Measurements from ENCODE around the gene ADGRB2. TPM values are rescaled to one million over a fixed set of nuclear protein-coding genes. Genes with fewer than 3 reads are reported as not detected.

Gene ADGRB2
- total RNA-seq, 2 donors from 2014 or later = 3.0 to 10.2 TPM

DNA sequence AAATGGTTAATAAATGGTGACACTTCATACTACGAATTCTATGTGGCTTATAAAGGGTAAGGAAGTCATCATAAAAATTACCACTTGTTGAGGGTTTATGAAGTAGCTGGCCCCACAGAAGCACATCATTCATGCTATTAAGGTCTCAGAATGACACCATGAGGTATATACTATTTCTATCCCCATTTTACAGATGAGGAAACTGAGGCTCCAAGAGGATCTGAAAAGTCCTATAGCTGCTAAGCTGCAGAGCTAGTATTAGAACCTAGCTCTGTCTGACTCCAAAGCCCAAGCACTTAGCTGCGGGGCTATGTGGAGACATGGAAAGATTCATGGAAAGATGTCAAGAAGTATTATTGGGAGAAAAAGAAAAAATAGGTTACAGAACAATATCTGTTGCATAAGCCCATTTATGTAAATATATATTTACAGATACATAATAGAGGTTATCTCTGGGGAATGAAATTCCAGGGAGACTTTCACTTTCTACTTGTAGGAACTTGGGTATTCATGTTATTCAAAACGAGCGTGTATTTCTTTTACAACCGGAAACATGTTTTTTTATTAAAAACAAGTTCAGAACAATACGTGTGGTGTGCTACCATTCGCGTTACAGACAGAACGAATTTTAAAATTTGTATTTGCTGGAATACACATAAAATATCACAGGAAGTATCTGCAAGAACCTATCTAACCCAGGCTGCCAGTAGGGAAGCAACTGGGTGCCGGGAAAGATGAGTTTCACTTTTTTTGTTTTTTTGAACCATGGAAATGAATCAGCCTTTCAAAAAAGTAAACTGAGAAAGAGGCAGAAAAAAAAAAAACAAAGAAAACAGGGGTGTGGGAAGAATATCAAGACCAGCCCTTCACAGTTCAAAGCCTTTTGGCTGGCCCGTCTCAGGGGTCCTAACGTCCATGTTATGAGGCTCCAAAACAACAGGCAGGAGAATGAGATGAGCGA, 38.3 kb upstream of the ADGRB2 start:
- Histone ChIP-seq H3K27me3 (replicated peaks; ENCODE audit: insufficient read depth) (no peaks in the 10 kb centered on the region), H3K4me1 (replicated peaks) (no peaks in the 10 kb centered on the region), H3K27ac (peak overlapping the region in 1 of 2 donors; percentile 25), H3K9me3 (no peaks in the 10 kb centered on the region), H3K36me3 (no peaks in the 10 kb centered on the region), H3K4me3 (no peak overlapping the region)
- WGBS = 32% methylated on average over 13 of the region's 13 CpGs
- intact Hi-C loops (cut with DNase I) = no loop called here
- TF ChIP-seq POLR2A (IDR thresholded peaks at IDR 0.05) (no peak), CTCF (IDR thresholded peaks at IDR 0.05) (no peak), POLR2AphosphoS5 (IDR thresholded peaks at IDR 0.05) (no peak)
- DNase-seq (ENCODE audit: low spot score) = no peak

DNA sequence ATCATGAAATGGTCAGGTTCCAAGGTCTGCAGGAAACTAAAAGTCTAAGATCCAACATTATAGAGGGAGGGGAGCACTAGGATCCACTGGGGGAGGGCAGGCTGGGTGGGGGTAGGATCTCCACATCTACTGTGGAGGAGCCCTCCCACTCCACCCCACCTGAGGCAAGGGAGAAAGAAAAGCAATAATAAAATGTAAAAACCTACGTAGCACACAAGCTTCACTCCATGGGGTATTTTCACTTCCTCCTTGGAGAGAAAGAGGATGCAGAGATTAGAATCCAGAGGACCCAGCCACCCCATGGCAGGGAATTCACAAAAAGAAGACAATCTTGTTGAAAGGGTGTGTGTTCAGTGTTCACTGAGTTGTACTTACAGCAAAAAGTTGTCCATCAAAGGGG, 37.3 kb upstream of the ADGRB2 start:
- intact Hi-C loops (cut with DNase I) = no loop called here
- no peak overlapping the region for H3K4me3 ChIP-seq
- H3K27me3 ChIP-seq (replicated peaks; ENCODE audit: insufficient read depth) = no peaks in the 10 kb centered on the region
- no peak for TF ChIP-seq CTCF (IDR thresholded peaks at IDR 0.05)
- TF ChIP-seq POLR2A (IDR thresholded peaks at IDR 0.05) = no peak
- TF ChIP-seq POLR2AphosphoS5 (IDR thresholded peaks at IDR 0.05) = no peak
- no peaks in the 10 kb centered on the region for H3K9me3 ChIP-seq
- no peak overlapping the region for H3K27ac ChIP-seq
- H3K4me1 ChIP-seq (replicated peaks) = no peaks in the 10 kb centered on the region
- no peaks in the 10 kb centered on the region for H3K36me3 ChIP-seq
- 74% methylated on average over 1 of the region's 1 CpG for WGBS
- no peak for DNase-seq (ENCODE audit: low spot score)

- TF ChIP-seq CTCF (IDR thresholded peaks at IDR 0.05) = no peak
- TF ChIP-seq POLR2AphosphoS5 (IDR thresholded peaks at IDR 0.05) = no peak
- TF ChIP-seq POLR2A (IDR thresholded peaks at IDR 0.05) = no peak
- no peak overlapping the region for H3K4me3 ChIP-seq
- H3K27me3 ChIP-seq (replicated peaks; ENCODE audit: insufficient read depth) = no peaks in the 10 kb centered on the region
- 98% methylated on average over 4 of the region's 4 CpGs for WGBS
- H3K27ac ChIP-seq = no peak overlapping the region
- no peaks in the 10 kb centered on the region for H3K4me1 ChIP-seq (replicated peaks)
- no peak for DNase-seq (ENCODE audit: low spot score)
- H3K9me3 ChIP-seq = no peaks in the 10 kb centered on the region
- intact Hi-C loops (cut with DNase I) = no loop called here
- H3K36me3 ChIP-seq = no peaks in the 10 kb centered on the region
These were observed 36.5 kb upstream of the ADGRB2 start for GRCh38 chr1:31800674-31800967.

DNA sequence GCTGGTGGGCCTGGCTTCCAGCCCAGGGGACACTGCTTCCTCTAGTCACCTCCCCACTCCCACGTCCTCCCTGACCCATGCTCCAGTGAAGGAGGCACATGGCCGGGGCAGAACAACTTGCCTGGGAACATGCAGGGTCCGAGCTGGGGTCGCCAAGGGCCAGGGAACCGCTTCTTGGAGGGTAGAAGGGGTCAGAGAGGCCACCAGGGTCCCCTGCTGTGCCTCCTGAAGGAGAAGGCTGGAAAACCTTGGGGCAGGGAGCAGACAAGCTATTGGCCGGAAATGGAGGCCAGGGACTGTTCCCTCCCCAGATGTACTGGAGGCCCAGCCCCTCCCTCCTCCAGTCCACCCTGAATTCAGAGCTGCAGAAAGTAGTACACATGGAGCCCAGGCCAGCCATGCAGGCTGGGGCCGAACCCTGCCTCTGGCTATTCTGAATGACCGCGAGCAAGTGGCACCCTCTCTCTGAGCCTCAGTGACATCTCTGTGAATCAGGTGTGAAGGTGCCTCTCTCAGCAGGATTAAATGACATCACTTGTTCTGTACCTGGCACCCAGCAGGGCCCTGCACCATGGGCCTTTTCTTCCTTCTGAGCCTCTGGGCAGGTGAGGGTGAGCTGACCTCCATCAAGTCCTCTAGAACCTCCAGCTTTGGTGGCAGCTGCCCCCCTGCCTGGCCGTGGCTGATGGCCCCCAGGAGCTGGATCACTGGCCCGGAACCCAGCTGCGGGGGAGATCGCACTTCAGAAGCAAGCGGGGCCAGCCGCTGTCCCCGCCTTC, 35.9 kb upstream of the ADGRB2 start:
- no peak overlapping the region for H3K4me3 ChIP-seq
- TF ChIP-seq POLR2AphosphoS5 (IDR thresholded peaks at IDR 0.05) = no peak
- no peak for TF ChIP-seq CTCF (IDR thresholded peaks at IDR 0.05)
- TF ChIP-seq POLR2A (IDR thresholded peaks at IDR 0.05) = no peak
- DNase-seq (ENCODE audit: low spot score) = no peak
- no peaks in the 10 kb centered on the region for H3K9me3 ChIP-seq
- H3K4me1 ChIP-seq (replicated peaks) = no peaks in the 10 kb centered on the region
- intact Hi-C loops (cut with DNase I) = loop anchor here (10.0 kb wide), 1 partner anchor 165 kb away; no protein-coding TSS in a partner anchor
- 91% methylated on average over 16 of the region's 16 CpGs for WGBS
- H3K27ac ChIP-seq = no peak overlapping the region
- no peaks in the 10 kb centered on the region for H3K27me3 ChIP-seq (replicated peaks; ENCODE audit: insufficient read depth)
- no peaks in the 10 kb centered on the region for H3K36me3 ChIP-seq
